NCI-H1694 (cell line): Measurements from ENCODE around the gene UPF3A.
"Not testable (repeated sequence)": the region's sequence is repeated elsewhere in the genome, so short reads cannot be mapped to it uniquely, and the experiment has no call there.

Source experiments
- DNase-seq: peaks from one replicate; lab custom pipeline; 2025; lab: John Stamatoyannopoulos, UW

Gene UPF3A

GRCh38 chr13:114304346-114305034 lies 23.1 kb downstream of the UPF3A start:
- DNase-seq: no peak

GRCh38 chr13:114309086-114309485 lies 27.7 kb downstream of the UPF3A start:
- DNase-seq: no peak

- DNase-seq: peak; percentile 31
Observed at GRCh38 chr13:114309806-114310410, 28.5 kb downstream of the UPF3A start.

GRCh38 chr13:114310956-114311355 lies 29.6 kb downstream of the UPF3A start:
- DNase-seq: no peak

- no peak for DNase-seq
Observed at GRCh38 chr13:114311387-114311786, 30.0 kb downstream of the UPF3A start.

GRCh38 chr13:114311908-114312307 lies 30.5 kb downstream of the UPF3A start:
- no peak for DNase-seq

- no peak for DNase-seq
Observed at GRCh38 chr13:114313061-114313860, 31.9 kb downstream of the UPF3A start.

GRCh38 chr13:114314074-114314912 lies 32.9 kb downstream of the UPF3A start, which contains the start of gene CHAMP1:
CHAMP1 (plus strand) TSS chr13:114314503; CDS start chr13:114323843, 9,340 bp downstream.
- peak; percentile 90 for DNase-seq

GRCh38 chr13:114315074-114315785 lies 33.8 kb downstream of the UPF3A start:
- no peak for DNase-seq

GRCh38 chr13:114318624-114319023 lies 37.2 kb downstream of the UPF3A start:
- no peak for DNase-seq

- no peak for DNase-seq
Observed at GRCh38 chr13:114319441-114319913, 38.1 kb downstream of the UPF3A start.

- DNase-seq: no peak
Observed at GRCh38 chr13:114320065-114320464, 38.7 kb downstream of the UPF3A start.

GRCh38 chr13:114321256-114321655 lies 39.9 kb downstream of the UPF3A start:
- DNase-seq: no peak

- no peak for DNase-seq
Observed at GRCh38 chr13:114323349-114323748, 41.9 kb downstream of the UPF3A start.

GRCh38 chr13:114324334-114324733 lies 42.9 kb downstream of the UPF3A start:
- no peak for DNase-seq

GRCh38 chr13:114325729-114326128 lies 44.3 kb downstream of the UPF3A start:
- DNase-seq: no peak

- DNase-seq: no peak
Observed at GRCh38 chr13:114328034-114328433, 46.6 kb downstream of the UPF3A start.

GRCh38 chr13:114328595-114328994 lies 47.2 kb downstream of the UPF3A start:
- no peak for DNase-seq

- no peak for DNase-seq
Observed at GRCh38 chr13:114330086-114330485, 48.7 kb downstream of the UPF3A start.

- DNase-seq: not testable (repeated sequence)
Observed at GRCh38 chr13:114333881-114334280, 52.5 kb downstream of the UPF3A start.
